Measurements from ENCODE around the gene FBRSL1.

The FBRSL1 gene

DNA sequence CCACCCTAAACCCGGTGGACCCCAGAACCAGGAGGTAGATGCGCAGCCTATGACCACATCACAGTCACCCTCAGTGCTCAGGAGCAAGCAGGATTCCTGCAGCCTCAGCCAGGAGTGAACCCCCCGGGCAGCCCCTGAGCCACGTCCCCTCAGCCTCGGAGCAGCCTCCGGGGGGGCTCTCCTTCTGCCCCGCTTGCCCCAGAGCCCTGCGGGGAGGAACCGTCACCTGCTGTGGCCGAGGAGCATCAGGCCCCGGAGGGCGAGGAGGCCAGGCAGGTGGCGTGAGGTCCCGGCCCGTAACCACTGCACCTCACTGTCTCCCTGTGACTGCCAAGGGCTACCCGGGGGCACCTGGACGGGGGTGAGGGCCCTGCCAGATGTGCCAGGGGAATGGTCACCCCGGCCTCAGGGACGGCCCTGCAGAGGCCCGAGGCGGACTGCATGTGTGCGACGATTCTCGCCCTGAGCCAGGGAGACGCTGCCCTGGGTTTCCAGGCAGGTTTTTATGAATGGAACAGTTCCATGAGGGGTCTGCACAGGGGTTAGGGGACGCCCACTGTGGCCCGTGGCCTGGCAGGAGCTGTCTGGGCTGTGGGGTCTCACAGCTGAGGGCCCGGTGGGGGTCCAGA lies 58.6 kb downstream of the FBRSL1 start:
- TF ChIP-seq SIN3A (IDR thresholded peaks at IDR 0.05; ENCODE audit: borderline replicate concordance, insufficient read depth, low read length): no peak
- TF ChIP-seq POLR2AphosphoS5 (IDR thresholded peaks at IDR 0.05; ENCODE audit: low read depth, low read length): no peak
- no peak for TF ChIP-seq FOXP2 (optimal IDR thresholded peaks at IDR 0.05; ENCODE audit: borderline replicate concordance, extremely low read depth, extremely low read length, insufficient read depth)
- TF ChIP-seq, protein P1, sequence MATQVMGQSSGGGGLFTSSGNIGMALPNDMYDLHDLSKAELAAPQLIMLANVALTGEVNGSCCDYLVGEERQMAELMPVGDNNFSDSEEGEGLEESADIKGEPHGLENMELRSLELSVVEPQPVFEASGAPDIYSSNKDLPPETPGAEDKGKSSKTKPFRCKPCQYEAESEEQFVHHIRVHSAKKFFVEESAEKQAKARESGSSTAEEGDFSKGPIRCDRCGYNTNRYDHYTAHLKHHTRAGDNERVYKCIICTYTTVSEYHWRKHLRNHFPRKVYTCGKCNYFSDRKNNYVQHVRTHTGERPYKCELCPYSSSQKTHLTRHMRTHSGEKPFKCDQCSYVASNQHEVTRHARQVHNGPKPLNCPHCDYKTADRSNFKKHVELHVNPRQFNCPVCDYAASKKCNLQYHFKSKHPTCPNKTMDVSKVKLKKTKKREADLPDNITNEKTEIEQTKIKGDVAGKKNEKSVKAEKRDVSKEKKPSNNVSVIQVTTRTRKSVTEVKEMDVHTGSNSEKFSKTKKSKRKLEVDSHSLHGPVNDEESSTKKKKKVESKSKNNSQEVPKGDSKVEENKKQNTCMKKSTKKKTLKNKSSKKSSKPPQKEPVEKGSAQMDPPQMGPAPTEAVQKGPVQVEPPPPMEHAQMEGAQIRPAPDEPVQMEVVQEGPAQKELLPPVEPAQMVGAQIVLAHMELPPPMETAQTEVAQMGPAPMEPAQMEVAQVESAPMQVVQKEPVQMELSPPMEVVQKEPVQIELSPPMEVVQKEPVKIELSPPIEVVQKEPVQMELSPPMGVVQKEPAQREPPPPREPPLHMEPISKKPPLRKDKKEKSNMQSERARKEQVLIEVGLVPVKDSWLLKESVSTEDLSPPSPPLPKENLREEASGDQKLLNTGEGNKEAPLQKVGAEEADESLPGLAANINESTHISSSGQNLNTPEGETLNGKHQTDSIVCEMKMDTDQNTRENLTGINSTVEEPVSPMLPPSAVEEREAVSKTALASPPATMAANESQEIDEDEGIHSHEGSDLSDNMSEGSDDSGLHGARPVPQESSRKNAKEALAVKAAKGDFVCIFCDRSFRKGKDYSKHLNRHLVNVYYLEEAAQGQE (IDR thresholded peaks at IDR 0.05; ENCODE audit: insufficient read depth in 1 of 2, low read depth in 2 of 2, low read length in 2 of 2): no peak
- no peak for TF ChIP-seq TAF1 (IDR thresholded peaks at IDR 0.05; ENCODE audit: borderline replicate concordance, insufficient read depth, low read length)

DNA sequence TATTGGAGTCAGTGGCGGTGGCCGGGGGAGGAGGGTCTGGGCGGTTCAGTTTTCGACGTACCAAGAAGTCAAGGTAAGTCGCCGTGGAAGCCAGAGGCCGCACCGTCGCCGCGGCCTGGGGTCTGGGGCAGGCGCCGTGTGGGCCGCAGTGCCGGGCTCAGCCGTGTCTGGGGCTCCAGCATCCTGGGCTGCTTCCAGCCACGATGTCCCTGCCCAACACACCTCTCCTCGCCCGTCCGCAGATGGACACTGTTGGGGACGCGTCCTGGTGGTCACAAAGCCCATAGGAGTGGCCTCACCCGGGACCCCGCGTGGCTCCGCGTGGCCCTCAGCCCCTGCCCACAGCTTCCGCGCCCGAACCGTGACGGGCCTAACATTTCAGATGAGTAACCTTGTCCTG lies 59.1 kb downstream of the FBRSL1 start:
- TF ChIP-seq TAF1 (IDR thresholded peaks at IDR 0.05; ENCODE audit: borderline replicate concordance, insufficient read depth, low read length) (no peak), POLR2AphosphoS5 (IDR thresholded peaks at IDR 0.05; ENCODE audit: low read depth, low read length) (no peak), FOXP2 (optimal IDR thresholded peaks at IDR 0.05; ENCODE audit: borderline replicate concordance, extremely low read depth, extremely low read length, insufficient read depth) (no peak), SIN3A (IDR thresholded peaks at IDR 0.05; ENCODE audit: borderline replicate concordance, insufficient read depth, low read length) (no peak)
- TF ChIP-seq, protein P1 (IDR thresholded peaks at IDR 0.05; ENCODE audit: insufficient read depth in 1 of 2, low read depth in 2 of 2, low read length in 2 of 2): no peak

DNA sequence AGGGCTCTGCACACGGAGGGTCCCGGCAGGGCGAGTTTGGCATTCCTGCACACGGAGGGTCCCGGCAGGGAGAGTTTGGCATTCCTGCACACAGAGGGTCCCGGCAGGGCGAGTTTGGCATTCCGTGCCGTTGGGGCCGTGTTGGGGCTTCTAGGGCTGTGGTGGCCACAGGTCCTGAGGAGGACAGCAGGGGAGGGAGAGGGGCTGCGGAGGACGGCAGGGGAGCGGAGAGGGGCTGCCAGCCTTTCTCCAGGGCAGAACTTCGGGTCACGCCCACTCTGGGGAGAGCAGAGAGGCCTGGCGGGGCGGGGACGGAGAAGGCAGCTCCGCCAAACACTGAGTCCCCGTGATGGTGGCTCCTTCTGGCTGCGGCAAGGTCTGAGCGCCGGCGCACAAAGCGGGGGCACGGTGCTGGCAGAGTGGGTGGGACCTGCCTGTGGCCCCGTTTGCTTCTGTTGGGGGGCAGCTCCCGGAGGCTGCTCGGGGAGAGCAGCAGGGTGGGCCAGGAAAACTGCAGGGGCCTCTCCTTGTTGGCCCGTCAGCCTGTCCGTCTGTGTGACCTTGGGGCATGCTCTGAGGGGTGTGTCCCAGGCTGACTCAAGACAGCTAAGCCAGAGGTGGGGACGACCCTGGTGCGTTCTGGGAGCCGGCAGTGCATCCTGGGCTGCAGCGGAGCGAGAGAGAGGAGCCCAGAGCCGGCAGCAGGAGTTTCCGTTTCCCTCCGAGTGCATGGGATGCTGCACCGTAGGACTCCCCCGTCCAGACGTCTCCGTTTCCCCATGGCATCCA lies 60.3 kb downstream of the FBRSL1 start:
- TF ChIP-seq, protein P1 (IDR thresholded peaks at IDR 0.05; ENCODE audit: insufficient read depth in 1 of 2, low read depth in 2 of 2, low read length in 2 of 2): no peak
- no peak for TF ChIP-seq FOXP2 (optimal IDR thresholded peaks at IDR 0.05; ENCODE audit: borderline replicate concordance, extremely low read depth, extremely low read length, insufficient read depth)
- no peak for TF ChIP-seq POLR2AphosphoS5 (IDR thresholded peaks at IDR 0.05; ENCODE audit: low read depth, low read length)
- no peak for TF ChIP-seq TAF1 (IDR thresholded peaks at IDR 0.05; ENCODE audit: borderline replicate concordance, insufficient read depth, low read length)
- no peak for TF ChIP-seq SIN3A (IDR thresholded peaks at IDR 0.05; ENCODE audit: borderline replicate concordance, insufficient read depth, low read length)

DNA sequence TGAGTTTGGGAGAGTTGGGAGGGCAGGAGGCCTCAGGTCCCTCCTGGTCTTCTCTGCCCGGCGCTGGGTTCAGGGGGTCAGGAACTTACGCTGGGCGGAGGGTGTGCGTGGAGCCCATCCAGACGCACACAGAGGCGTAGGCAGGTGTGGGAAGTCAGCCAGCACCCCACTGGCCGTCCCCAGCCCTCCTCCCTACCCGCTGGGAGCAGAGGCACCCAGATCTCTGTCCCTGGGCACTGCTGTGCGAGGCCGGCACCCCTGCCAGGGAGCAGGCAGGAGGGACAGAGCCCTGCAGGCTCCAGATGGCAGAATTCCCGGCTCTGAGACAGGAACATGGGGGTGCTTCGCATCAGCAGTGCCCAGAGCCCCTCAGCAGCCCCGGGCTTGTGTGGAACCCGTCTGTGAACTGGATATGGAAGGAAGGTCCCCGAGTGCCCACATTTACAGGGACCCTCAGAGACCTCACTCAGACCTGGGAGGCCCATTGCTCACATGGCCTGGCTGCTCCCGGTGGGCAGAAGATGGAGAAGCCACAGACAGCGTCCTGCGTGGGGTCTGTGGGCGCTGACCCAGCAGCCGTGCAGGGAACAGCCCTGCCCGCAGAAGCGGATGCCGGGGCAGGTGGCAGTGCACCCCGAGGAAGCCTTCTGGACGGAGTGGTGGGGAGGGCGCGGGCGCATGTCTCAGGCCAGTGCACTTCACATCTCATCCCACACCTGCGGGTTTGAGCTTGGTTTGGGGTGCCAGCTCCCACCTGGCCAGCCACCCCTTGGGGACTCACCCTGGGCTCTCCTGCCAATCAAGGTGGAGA lies 61.1 kb downstream of the FBRSL1 start:
- TF ChIP-seq, protein P1 (IDR thresholded peaks at IDR 0.05; ENCODE audit: insufficient read depth in 1 of 2, low read depth in 2 of 2, low read length in 2 of 2): no peak
- TF ChIP-seq POLR2AphosphoS5 (IDR thresholded peaks at IDR 0.05; ENCODE audit: low read depth, low read length) (no peak), FOXP2 (optimal IDR thresholded peaks at IDR 0.05; ENCODE audit: borderline replicate concordance, extremely low read depth, extremely low read length, insufficient read depth) (no peak), SIN3A (IDR thresholded peaks at IDR 0.05; ENCODE audit: borderline replicate concordance, insufficient read depth, low read length) (no peak), TAF1 (IDR thresholded peaks at IDR 0.05; ENCODE audit: borderline replicate concordance, insufficient read depth, low read length) (no peak)

All from PFSK-1 (cell line).